Peyer's patch (tissue), 4 donors: ENCODE measurements around the gene NPPB. TPM values are rescaled to one million over a fixed set of nuclear protein-coding genes. Genes with fewer than 3 reads are reported as not detected.

Source experiments
- DNase-seq, 3 donors: peaks; one replicate each; pipeline ENCODE4 v3.0.0-alpha.2; 2017 to 2019
- H3K27ac ChIP-seq, 4 donors: fragments of 200-600 bp; sonication (generic); one replicate each; pipeline ENCODE4 v1.5.1; 2016 to 2019
- H3K27me3 ChIP-seq, 2 donors: fragments of 200-600 bp; sonication (generic); one replicate each; pipeline ENCODE4 v1.5.1; 2019
- H3K36me3 ChIP-seq, 3 donors: fragments of 200-600 bp; sonication (generic); one replicate each; pipeline ENCODE4 v1.5.1; 2016 to 2019
- H3K4me1 ChIP-seq, 4 donors: fragments of 200-600 bp; sonication (generic); one replicate each; pipeline ENCODE4 v1.5.1; 2016 to 2019
- H3K4me3 ChIP-seq, 4 donors: fragments of 200-600 bp; sonication (generic); 1 replicate in 3 of 4; 2 replicates in 1 of 4; pipeline ENCODE4 v1.5.1; 2016 to 2019; ENCODE audit warnings: mild to moderate bottlenecking in 1 of 4
- H3K9me3 ChIP-seq, 4 donors: fragments of 200-600 bp; sonication (generic); one replicate each; pipeline ENCODE4 v1.5.1; 2016 to 2019; ENCODE audit warnings: mild to moderate bottlenecking in 1 of 4
- POLR2A ChIP-seq, 2 donors: fragments of 450-650 bp; IDR thresholded peaks; one replicate each; pipeline ENCODE4 v1.5.1; 2017; ENCODE audit warnings: antibody characterized with exemption in 2 of 2, mild to moderate bottlenecking in 2 of 2, moderate library complexity in 2 of 2
- small RNA-seq, 2 donors: library from RNA; depleted of rRNA; stranded (forward); fragments of <200 nt; gene quantifications; one replicate each; pipeline ENCODE3, GENCODE V24; 2016
- total RNA-seq, 4 donors: library from RNA; depleted of rRNA; stranded (reverse); fragments of >200 nt; gene quantifications; one replicate each; pipeline ENCODE4 v1.1.0, GENCODE V29; 2016
- TF ChIP-seq, protein P1 (sequence below), 6 experiments: fragments of 450-650 bp in 4 of 6; fragments of 200-600 bp in 2 of 6; sonication (generic) in 1 of 6; IDR thresholded peaks; one replicate each; pipeline ENCODE4 v1.5.1; 2017 to 2019; ENCODE audit warnings: antibody characterized with exemption in 6 of 6, mild to moderate bottlenecking in 3 of 6, moderate library complexity in 1 of 6

NPPB gene
- total RNA-seq, 4 donors from 2014 or later = not detected

- Histone ChIP-seq H3K27me3 (no peaks in the 10 kb centered on the region), H3K4me3 (no peak overlapping the region), H3K36me3 (peaks cover 0 to 95% (median 0%) of the 10 kb centered on the region in 3 donors), H3K27ac (no peak overlapping the region), H3K4me1 (no peaks in the 10 kb centered on the region), H3K9me3 (no peaks in the 10 kb centered on the region)
- no peak for DNase-seq
- TF ChIP-seq POLR2A (IDR thresholded peaks at IDR 0.05) = no peak
- TF ChIP-seq, protein P1, sequence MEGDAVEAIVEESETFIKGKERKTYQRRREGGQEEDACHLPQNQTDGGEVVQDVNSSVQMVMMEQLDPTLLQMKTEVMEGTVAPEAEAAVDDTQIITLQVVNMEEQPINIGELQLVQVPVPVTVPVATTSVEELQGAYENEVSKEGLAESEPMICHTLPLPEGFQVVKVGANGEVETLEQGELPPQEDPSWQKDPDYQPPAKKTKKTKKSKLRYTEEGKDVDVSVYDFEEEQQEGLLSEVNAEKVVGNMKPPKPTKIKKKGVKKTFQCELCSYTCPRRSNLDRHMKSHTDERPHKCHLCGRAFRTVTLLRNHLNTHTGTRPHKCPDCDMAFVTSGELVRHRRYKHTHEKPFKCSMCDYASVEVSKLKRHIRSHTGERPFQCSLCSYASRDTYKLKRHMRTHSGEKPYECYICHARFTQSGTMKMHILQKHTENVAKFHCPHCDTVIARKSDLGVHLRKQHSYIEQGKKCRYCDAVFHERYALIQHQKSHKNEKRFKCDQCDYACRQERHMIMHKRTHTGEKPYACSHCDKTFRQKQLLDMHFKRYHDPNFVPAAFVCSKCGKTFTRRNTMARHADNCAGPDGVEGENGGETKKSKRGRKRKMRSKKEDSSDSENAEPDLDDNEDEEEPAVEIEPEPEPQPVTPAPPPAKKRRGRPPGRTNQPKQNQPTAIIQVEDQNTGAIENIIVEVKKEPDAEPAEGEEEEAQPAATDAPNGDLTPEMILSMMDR (IDR thresholded peaks at IDR 0.05) = no peak
Measured at GRCh38 chr1:11823366-11824137, 35.2 kb downstream of the NPPB start.

GRCh38 chr1:11822091-11822490 lies 36.7 kb downstream of the NPPB start:
- H3K9me3 ChIP-seq = no peaks in the 10 kb centered on the region
- H3K27me3 ChIP-seq = no peaks in the 10 kb centered on the region
- DNase-seq = no peak
- H3K36me3 ChIP-seq = peaks cover 0 to 94% (median 0%) of the 10 kb centered on the region in 3 donors
- no peak overlapping the region for H3K27ac ChIP-seq
- H3K4me1 ChIP-seq = no peaks in the 10 kb centered on the region
- TF ChIP-seq, protein P1 (IDR thresholded peaks at IDR 0.05) = no peak
- no peak for TF ChIP-seq POLR2A (IDR thresholded peaks at IDR 0.05)
- no peak overlapping the region for H3K4me3 ChIP-seq

- Histone ChIP-seq H3K27me3 (no peaks in the 10 kb centered on the region), H3K27ac (no peak overlapping the region), H3K36me3 (peaks cover 0 to 75% (median 0%) of the 10 kb centered on the region in 3 donors), H3K4me1 (peaks cover 0 to 7% (median 0%) of the 10 kb centered on the region in 4 donors), H3K9me3 (no peaks in the 10 kb centered on the region), H3K4me3 (no peak overlapping the region)
- peak in 1 of 3 donors; percentile 46 for DNase-seq
- TF ChIP-seq, protein P1 (IDR thresholded peaks at IDR 0.05) = no peak
- no peak for TF ChIP-seq POLR2A (IDR thresholded peaks at IDR 0.05)
Measured at GRCh38 chr1:11817192-11817591, 41.6 kb downstream of the NPPB start.

DNA sequence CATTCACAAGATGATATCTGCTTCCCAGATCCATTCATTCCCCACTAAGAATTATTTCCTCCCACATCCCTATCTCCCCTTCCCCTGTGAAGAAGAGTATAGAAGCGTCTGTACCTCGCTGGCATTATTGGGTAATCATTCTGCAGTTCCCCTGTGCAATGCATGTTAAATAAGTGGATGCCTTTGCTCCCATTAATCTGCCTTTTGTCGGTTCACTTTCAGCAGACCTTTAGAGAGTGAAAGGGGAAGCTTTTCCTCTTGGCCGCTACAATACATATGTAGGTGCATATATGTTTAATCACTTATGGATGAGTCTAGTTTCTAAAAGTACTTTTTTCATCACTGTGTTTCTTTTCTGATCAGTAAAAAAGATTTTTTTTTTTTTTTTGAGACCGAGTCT lies 45.7 kb downstream of the NPPB start:
- H3K4me1 ChIP-seq = peaks cover 0 to 12% (median 0%) of the 10 kb centered on the region in 4 donors
- TF ChIP-seq, protein P1 (IDR thresholded peaks at IDR 0.05) = no peak
- TF ChIP-seq POLR2A (IDR thresholded peaks at IDR 0.05) = no peak
- no peaks in the 10 kb centered on the region for H3K9me3 ChIP-seq
- no peak overlapping the region for H3K27ac ChIP-seq
- no peaks in the 10 kb centered on the region for H3K27me3 ChIP-seq
- H3K36me3 ChIP-seq = peaks cover 0 to 65% (median 0%) of the 10 kb centered on the region in 3 donors
- DNase-seq = no peak
- H3K4me3 ChIP-seq = no peak overlapping the region

Small RNAs within 50 kb of the gene (small RNA-seq; reads per million reads assigned to genes)
- gene RF02156 (0 reads per million in 2 donors), gene RF02157 (0 reads per million in 2 donors), gene RF02158 (0 reads per million in 2 donors)

Other genes starting within 250 kb of the NPPB start
- gene FBXO2, start 204.5 kb downstream of the NPPB start, total RNA-seq = 1 to 10 TPM; 1.7 to 7.4 (median 2.8) TPM
- gene FBXO44, start 204.1 kb downstream of the NPPB start, total RNA-seq = 10 to 100 TPM; 11.2 to 43.7 (median 15.0) TPM
- 10 to 100 TPM in 2 of 4 donors, 1 to 10 TPM in 1, not detected in 1; 5.6 to 10.3 (median 10.3) TPM for gene FBXO6, start 194.7 kb downstream of the NPPB start, total RNA-seq
- gene MAD2L2, start 177.8 kb downstream of the NPPB start, total RNA-seq = 10 to 100 TPM in 3 of 4 donors, 1 to 10 TPM in 1; 10.0 to 50.3 (median 11.5) TPM
- gene DRAXIN, start 167.2 kb downstream of the NPPB start, total RNA-seq = not detected
- gene AGTRAP, start 122.8 kb downstream of the NPPB start, total RNA-seq = 10 to 100 TPM in 3 of 4 donors, 1 to 10 TPM in 1; 9.5 to 32.2 (median 25.5) TPM
- gene C1orf167, start 96.8 kb downstream of the NPPB start, total RNA-seq = not detected
- 100 to 1,000 TPM in 1 of 4 donors, 10 to 100 TPM in 3; 82.0 to 130 (median 87.3) TPM for gene MTHFR, start 53.0 kb downstream of the NPPB start, total RNA-seq
- 10 to 100 TPM; 28.4 to 63.7 (median 30.2) TPM for gene CLCN6, start 52.8 kb downstream of the NPPB start, total RNA-seq
- not detected for gene NPPA, start 11.2 kb downstream of the NPPB start, total RNA-seq
- 100 to 1,000 TPM in 3 of 4 donors, 10 to 100 TPM in 1; 80.9 to 400 (median 278) TPM for gene KIAA2013, start 67.5 kb upstream of the NPPB start, total RNA-seq
- gene PLOD1, start 75.8 kb upstream of the NPPB start, total RNA-seq = 10 to 100 TPM; 23.9 to 75.2 (median 47.0) TPM
- gene MFN2, start 121.5 kb upstream of the NPPB start, total RNA-seq = 100 to 1,000 TPM in 1 of 4 donors, 10 to 100 TPM in 3; 54.5 to 101 (median 94.9) TPM
- 10 to 100 TPM; 37.0 to 52.0 (median 43.0) TPM for gene MIIP, start 160.6 kb upstream of the NPPB start, total RNA-seq
- gene TNFRSF8, start 204.4 kb upstream of the NPPB start, total RNA-seq = not detected